Colonic mucosa (tissue), 4 donors: ENCODE data around the gene PLCG1. TPM values are rescaled to one million over a fixed set of nuclear protein-coding genes. Genes with fewer than 3 reads are reported as not detected.

Experiments used
- DNase-seq: peaks from one replicate; pipeline ENCODE4 v3.0.0-alpha.2; 2020
- H3K27ac ChIP-seq: fragments of 200-600 bp; one replicate; pipeline ENCODE4 v1.8.0; 2021
- H3K27me3 ChIP-seq: fragments of 200-600 bp; one replicate; pipeline ENCODE4 v1.8.0; 2021
- H3K36me3 ChIP-seq: fragments of 200-600 bp; one replicate; pipeline ENCODE4 v1.8.0; 2021
- H3K4me1 ChIP-seq: fragments of 200-600 bp; one replicate; pipeline ENCODE4 v1.8.0; 2021; ENCODE audit warnings: mild to moderate bottlenecking
- H3K4me3 ChIP-seq: fragments of 200-600 bp; one replicate; pipeline ENCODE4 v1.8.0; 2021
- H3K9ac ChIP-seq, 2 donors: one replicate each; pipeline ENCODE4 v1.7.0; 2013; ENCODE audit warnings: control low read depth in 2 of 2, low read depth in 2 of 2, low read length in 2 of 2
- H3K9me3 ChIP-seq: fragments of 200-600 bp; one replicate; pipeline ENCODE4 v1.8.0; 2021
- intact Hi-C: fragments of 100-400 bp; cut with DNase I; formaldehyde crosslinking; loops from one replicate; pipeline ENCODE4 v1.14.1; 2022
- microRNA-seq: library from miRNA; unstranded; fragments of <30 nt; microRNA quantifications from one replicate; pipeline ENCODE4, GENCODE V29; 2019
- total RNA-seq, 2 donors: library from RNA; stranded (reverse); fragmentation: NEBNext Ultra II Directional in 1 of 2; extraction: Animal tissue kit (Norgen Biotek cat#: 25700) in 1 of 2; gene quantifications; one replicate each; pipeline ENCODE4 v1.2.1, GENCODE V29; 2021
- TF ChIP-seq, protein P1 (sequence below): fragments of 200-600 bp; IDR thresholded peaks from one replicate; pipeline ENCODE4 v1.8.0; 2022; ENCODE audit warnings: antibody characterized with exemption, mild to moderate bottlenecking
- donor health status: healthy.
- donor health status: DM: no; HTN: no; CAD: no.
- donor health status: DM: no; HTN: no; CAD: no.

PLCG1 gene
- total RNA-seq, 2 donors from 2014 or later = 57.3 to 67.4 TPM

DNA sequence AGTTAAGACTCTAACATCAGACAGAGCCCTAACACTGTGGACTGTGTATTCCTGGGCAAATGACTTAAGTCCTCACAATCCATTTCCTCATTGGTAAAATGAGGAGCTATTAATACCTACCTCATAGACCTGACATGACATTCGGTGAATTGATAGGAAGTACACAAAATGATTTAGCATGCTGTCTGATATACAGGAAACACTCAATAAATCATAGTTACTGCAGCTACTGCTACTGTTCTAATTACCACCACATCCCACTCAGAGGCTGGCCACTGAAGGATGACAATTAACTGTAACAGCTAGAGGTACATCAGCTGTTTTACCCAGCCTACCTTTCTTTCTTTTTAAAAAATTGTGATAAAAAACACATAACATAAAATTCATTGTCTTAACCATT lies 87.7 kb downstream of the PLCG1 start:
- H3K4me1 ChIP-seq = no peaks in the 10 kb centered on the region
- intact Hi-C loops = no loop called here
- H3K27me3 ChIP-seq = no peaks in the 10 kb centered on the region
- DNase-seq = no peak
- H3K27ac ChIP-seq = no peak overlapping the region
- H3K4me3 ChIP-seq = no peak overlapping the region
- H3K9me3 ChIP-seq = no peaks in the 10 kb centered on the region
- TF ChIP-seq, protein P1, sequence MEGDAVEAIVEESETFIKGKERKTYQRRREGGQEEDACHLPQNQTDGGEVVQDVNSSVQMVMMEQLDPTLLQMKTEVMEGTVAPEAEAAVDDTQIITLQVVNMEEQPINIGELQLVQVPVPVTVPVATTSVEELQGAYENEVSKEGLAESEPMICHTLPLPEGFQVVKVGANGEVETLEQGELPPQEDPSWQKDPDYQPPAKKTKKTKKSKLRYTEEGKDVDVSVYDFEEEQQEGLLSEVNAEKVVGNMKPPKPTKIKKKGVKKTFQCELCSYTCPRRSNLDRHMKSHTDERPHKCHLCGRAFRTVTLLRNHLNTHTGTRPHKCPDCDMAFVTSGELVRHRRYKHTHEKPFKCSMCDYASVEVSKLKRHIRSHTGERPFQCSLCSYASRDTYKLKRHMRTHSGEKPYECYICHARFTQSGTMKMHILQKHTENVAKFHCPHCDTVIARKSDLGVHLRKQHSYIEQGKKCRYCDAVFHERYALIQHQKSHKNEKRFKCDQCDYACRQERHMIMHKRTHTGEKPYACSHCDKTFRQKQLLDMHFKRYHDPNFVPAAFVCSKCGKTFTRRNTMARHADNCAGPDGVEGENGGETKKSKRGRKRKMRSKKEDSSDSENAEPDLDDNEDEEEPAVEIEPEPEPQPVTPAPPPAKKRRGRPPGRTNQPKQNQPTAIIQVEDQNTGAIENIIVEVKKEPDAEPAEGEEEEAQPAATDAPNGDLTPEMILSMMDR = no peak
- no peaks in the 10 kb centered on the region for H3K36me3 ChIP-seq
- no peak overlapping the region for H3K9ac ChIP-seq

DNA sequence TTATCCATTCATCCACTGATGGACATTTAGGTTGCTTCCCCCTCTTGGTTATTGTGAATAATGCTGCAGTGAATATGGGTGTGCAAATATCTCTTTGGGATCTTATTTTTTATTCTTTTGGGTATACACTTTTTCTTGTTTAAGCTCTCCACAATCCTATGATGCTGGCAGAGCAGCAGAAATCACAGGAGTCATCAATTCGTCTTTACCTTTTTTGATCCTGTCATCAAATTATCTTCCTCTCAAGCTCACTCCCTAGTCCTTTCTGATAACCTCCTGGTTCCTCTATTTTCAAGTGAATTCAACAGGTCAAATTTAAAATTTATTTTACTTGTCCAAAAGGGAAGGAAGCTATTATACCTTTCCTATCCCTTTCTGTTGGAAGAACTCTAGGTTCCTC lies 89.1 kb downstream of the PLCG1 start:
- H3K27ac ChIP-seq = no peak overlapping the region
- no peaks in the 10 kb centered on the region for H3K9me3 ChIP-seq
- DNase-seq = no peak
- no peak overlapping the region for H3K4me3 ChIP-seq
- intact Hi-C loops = no loop called here
- no peaks in the 10 kb centered on the region for H3K4me1 ChIP-seq
- H3K27me3 ChIP-seq = no peaks in the 10 kb centered on the region
- H3K9ac ChIP-seq = no peak overlapping the region
- TF ChIP-seq, protein P1 = no peak
- no peaks in the 10 kb centered on the region for H3K36me3 ChIP-seq

Small RNA genes within 50 kb of the gene (microRNA-seq; reads per million reads assigned to microRNA genes)
- not detected for gene MIR6871

Other genes with a start within 250 kb of the PLCG1 start
- gene TOP1, start 108.7 kb upstream of the PLCG1 start, total RNA-seq = 10 to 100 TPM; 80.6 to 85.5 TPM
- 10 to 100 TPM; 19.9 to 25.6 TPM for gene ZHX3, start 180.2 kb downstream of the PLCG1 start, total RNA-seq
- gene LPIN3, start 203.3 kb downstream of the PLCG1 start, total RNA-seq = 10 to 100 TPM; 46.2 to 65.3 TPM
- under 1 TPM; 0.20 to 0.40 TPM for gene EMILIN3, start 229.3 kb downstream of the PLCG1 start, total RNA-seq